B cell (primary cell): ENCODE data around the gene FMNL2. TPM values are rescaled to one million over a fixed set of nuclear protein-coding genes. Genes with fewer than 3 reads are reported as not detected.

ENCODE experiments used
- ATAC-seq: fragments of 200-7000 bp; cut with Tn5 transposase; one replicate; pipeline ENCODE4 v1.10.0; 2021; ENCODE audit warnings: low read depth, mild to moderate bottlenecking, moderate number of reproducible peaks, moderate library complexity
- CTCF ChIA-PET: fragments of 350-600 bp; sonication (Branson Sonifier 250); formaldehyde crosslinking; loops from one replicate; lab custom pipeline; 2021; ENCODE audit warnings: antibody characterized with exemption, inconsistent platforms; lab: Charles Lee
- POLR2A ChIA-PET: fragments of 350-600 bp; sonication (Branson Sonifier 250); formaldehyde crosslinking; loops from one replicate; lab custom pipeline; 2021; ENCODE audit warnings: antibody characterized with exemption; lab: Charles Lee
- DNase-seq: peaks from one replicate; pipeline ENCODE4 v3.0.0; 2013
- H2AFZ ChIP-seq: 2 replicates; pipeline ENCODE4 v1.6.1; 2012; ENCODE audit warnings: mild to moderate bottlenecking, low read depth, low read length; ENCODE audit not compliant: insufficient read depth, poor library complexity, severe bottlenecking
- H3K27ac ChIP-seq, 2 donors: 1 replicate in 1 of 2; 2 replicates in 1 of 2; pipeline ENCODE4 v1.5.1; 2012 to 2013; ENCODE audit warnings: low read length in 2 of 2, mild to moderate bottlenecking in 2 of 2, moderate library complexity in 1 of 2
- H3K27me3 ChIP-seq, 4 experiments: fragments of 200-600 bp in 1 of 4; sonication (generic) in 1 of 4; replicated peaks in 1 of 4; 1 replicate in 2 of 4; 2 replicates in 2 of 4; pipeline versions ENCODE4 v1.6.1 to v1.7.0; 2013 to 2016; ENCODE audit warnings: low read length in 3 of 4, mild to moderate bottlenecking in 2 of 4, mixed read lengths in 1 of 4, moderate library complexity in 1 of 4; ENCODE audit not compliant: insufficient read depth in 4 of 4, control insufficient read depth in 3 of 4; ENCODE audit errors: control extremely low read depth in 1 of 4
- H3K36me3 ChIP-seq, 2 experiments: replicated peaks in 1 of 2; 1 replicate in 1 of 2; 2 replicates in 1 of 2; pipeline versions ENCODE4 v1.6.1 to v1.7.1; 2013; ENCODE audit warnings: low read length in 1 of 2; ENCODE audit not compliant: insufficient read depth in 2 of 2, control insufficient read depth in 1 of 2; ENCODE audit errors: control extremely low read depth in 1 of 2, extremely low read depth in 1 of 2
- H3K4me1 ChIP-seq, 2 donors: fragments of 200-600 bp in 1 of 2; sonication (generic) in 1 of 2; 1 replicate in 1 of 2; 2 replicates in 1 of 2; pipeline versions ENCODE4 v1.5.1 to v1.6.1; 2013 to 2017; ENCODE audit warnings: low read length in 2 of 2; ENCODE audit not compliant: control insufficient read depth in 2 of 2, insufficient read depth in 2 of 2
- H3K4me2 ChIP-seq: replicated peaks from 2 replicates; pipeline ENCODE3; 2012; ENCODE audit warnings: mild to moderate bottlenecking, low read depth, low read length; ENCODE audit not compliant: poor library complexity, severe bottlenecking
- H3K4me3 ChIP-seq, 5 experiments: fragments of 200-600 bp in 1 of 5; sonication (generic) in 1 of 5; 1 replicate in 3 of 5; 2 replicates in 2 of 5; pipeline versions ENCODE4 v1.5.1 to v1.7.0; 2011 to 2016; ENCODE audit warnings: low read length in 4 of 5, mild to moderate bottlenecking in 4 of 5, low read depth in 2 of 5, control low read depth in 1 of 5, moderate library complexity in 1 of 5; ENCODE audit not compliant: insufficient read depth in 1 of 5; ENCODE audit errors: control extremely low read depth in 1 of 5, extremely low read depth in 1 of 5
- H3K79me2 ChIP-seq: fragments of 200-600 bp; sonication (generic); one replicate; pipeline ENCODE4 v1.6.0; 2016; ENCODE audit warnings: low read length; ENCODE audit not compliant: control insufficient read depth, insufficient read depth
- H3K9ac ChIP-seq: fragments of 200-600 bp; sonication (generic); 2 replicates; pipeline ENCODE4 v1.6.1; 2017; ENCODE audit warnings: mild to moderate bottlenecking, low read length, moderate library complexity
- H3K9me3 ChIP-seq, 3 donors: one replicate each; pipeline versions ENCODE4 v1.6.1 to v1.7.1; 2013; ENCODE audit warnings: low read length in 2 of 3; ENCODE audit not compliant: control insufficient read depth in 2 of 3, insufficient read depth in 1 of 3; ENCODE audit errors: control extremely low read depth in 1 of 3
- H4K20me1 ChIP-seq: 2 replicates; pipeline ENCODE4 v1.6.0; 2012; ENCODE audit warnings: mild to moderate bottlenecking, low read length; ENCODE audit not compliant: insufficient read depth, control insufficient read depth, poor library complexity, severe bottlenecking
- H3K27ac Mint-ChIP-seq: one replicate; pipeline ENCODE4 v1.8.0; 2021; ENCODE audit warnings: mixed read lengths
- H3K27me3 Mint-ChIP-seq: one replicate; pipeline ENCODE4 v1.8.0; 2021; ENCODE audit warnings: mixed read lengths
- H3K4me1 Mint-ChIP-seq: one replicate; pipeline ENCODE4 v1.8.0; 2021; ENCODE audit warnings: mixed read lengths
- H3K4me3 Mint-ChIP-seq: one replicate; pipeline ENCODE4 v1.8.0; 2021; ENCODE audit warnings: mixed read lengths
- H3K9me3 Mint-ChIP-seq: one replicate; pipeline ENCODE4 v1.8.0; 2022; ENCODE audit warnings: mixed read lengths; ENCODE audit not compliant: insufficient read depth
- CTCF ChIP-seq: fragments of 200-600 bp; IDR thresholded peaks from one replicate; pipeline ENCODE4 v1.8.0; 2022; ENCODE audit warnings: antibody characterized with exemption, mild to moderate bottlenecking
- EZH2 ChIP-seq: IDR thresholded peaks from 2 replicates; pipeline ENCODE4 v1.6.1; 2012; ENCODE audit warnings: borderline replicate concordance, low read depth, mild to moderate bottlenecking, moderate library complexity, low read length; ENCODE audit not compliant: insufficient read depth, poor library complexity, severe bottlenecking
- WGBS: methylation state at CpG from one replicate; pipeline ENCODE4 v1.1.5; 2013; ENCODE audit warnings: missing lambda C conversion rate; ENCODE audit not compliant: insufficient coverage; 5-methylcytosine and 5-hydroxymethylcytosine counted together
- intact Hi-C: fragments of 100-400 bp; cut with micrococcal nuclease; formaldehyde crosslinking; loops from one replicate; pipeline ENCODE4 v1.10.0; 2022
- polyA plus RNA-seq: library from polyadenylated mRNA; depleted of rRNA; stranded (reverse); fragments of >200 nt; gene quantifications from 2 replicates; pipeline ENCODE4 v1.2.3, GENCODE V29; 2012
- total RNA-seq, 2 donors: library from RNA; stranded (reverse); fragments of 120-200 nt in 1 of 2; gene quantifications; 1 replicate in 1 of 2; 2 replicates in 1 of 2; pipeline versions ENCODE4 v1.2.3 to v1.2.4, GENCODE V29; 2013 to 2022

Gene FMNL2
- total and polyA plus RNA-seq, 2 donors (not counting 1 experiment from before 2014, with no cell fraction given), result 0.73 to 8.8 TPM

GRCh38 chr2:152492911-152493310 lies 157.9 kb downstream of the FMNL2 start:
- no peaks in the 10 kb centered on the region for H3K36me3 ChIP-seq
- H3K79me2 ChIP-seq, result no peaks in the 10 kb centered on the region
- WGBS, result no CpG with 5 or more reads among the region's 2 CpGs
- Mint-ChIP-seq H3K9me3 (no peaks in the 10 kb centered on the region), H3K27me3 (no peaks in the 10 kb centered on the region), H3K4me1 (peaks cover 56% of the 10 kb centered on the region), H3K27ac (no peak overlapping the region), H3K4me3 (no peak overlapping the region)
- no peak overlapping the region for H3K9ac ChIP-seq
- H3K9me3 ChIP-seq, result peaks cover 0 to 3% (median 0%) of the 10 kb centered on the region in 3 donors
- ChIA-PET POLR2A (no interaction called here), CTCF (no interaction called here)
- no peak overlapping the region for H3K4me3 ChIP-seq
- no peak overlapping the region for H3K27ac ChIP-seq
- no peak overlapping the region for H2AFZ ChIP-seq
- H3K27me3 ChIP-seq, result no peaks in the 10 kb centered on the region
- TF ChIP-seq EZH2, result no peak
- no peak for TF ChIP-seq CTCF
- peaks cover 4% of the 10 kb centered on the region in 2 donors for H3K4me1 ChIP-seq
- ATAC-seq (no peak), DNase-seq (no peak)
- no peak overlapping the region for H3K4me2 ChIP-seq
- H4K20me1 ChIP-seq, result no peaks in the 10 kb centered on the region
- intact Hi-C loops, result no loop called here

GRCh38 chr2:152493417-152493816 lies 158.4 kb downstream of the FMNL2 start:
- intact Hi-C loops, result no loop called here
- TF ChIP-seq EZH2 (no peak), CTCF (no peak)
- 100% methylated on average over 1 of the region's 2 CpGs for WGBS
- Histone ChIP-seq H3K9me3 (peaks cover 0 to 3% (median 0%) of the 10 kb centered on the region in 3 donors), H3K4me3 (no peak overlapping the region), H3K27me3 (no peaks in the 10 kb centered on the region), H3K36me3 (no peaks in the 10 kb centered on the region), H3K4me2 (no peak overlapping the region), H3K4me1 (peaks cover 4% of the 10 kb centered on the region in 2 donors), H4K20me1 (no peaks in the 10 kb centered on the region), H3K79me2 (no peaks in the 10 kb centered on the region), H3K9ac (no peak overlapping the region), H2AFZ (no peak overlapping the region), H3K27ac (no peak overlapping the region)
- ChIA-PET POLR2A (no interaction called here), CTCF (no interaction called here)
- H3K4me1 Mint-ChIP-seq, result peaks cover 55% of the 10 kb centered on the region
- DNase-seq (peak; percentile 7), ATAC-seq (no peak)
- no peaks in the 10 kb centered on the region for H3K9me3 Mint-ChIP-seq
- no peak overlapping the region for H3K27ac Mint-ChIP-seq
- no peak overlapping the region for H3K4me3 Mint-ChIP-seq
- no peaks in the 10 kb centered on the region for H3K27me3 Mint-ChIP-seq
